ENCODE measurements around the gene KDM1B. TPM values are rescaled to one million over a fixed set of nuclear protein-coding genes. Genes with fewer than 3 reads are reported as not detected.
A peak's percentile ranks its signal among the peaks of the same experiment; 100 is the strongest.

KDM1B gene
- total and polyA plus RNA-seq, 2 of the 8 experiments (the other 6 are each of a cell fraction or from before 2014, with no cell fraction given): 3.7 to 7.5 TPM

GRCh38 chr6:18178960-18179615 lies 23.9 kb downstream of the KDM1B start:
- Histone ChIP-seq H2BK5ac (ENCODE audit: low read depth, low read length) (no peak overlapping the region), H3K79me2 (ENCODE audit: control insufficient read depth in 1 of 2, insufficient read depth in 2 of 2, low read length in 2 of 2) (no peaks in the 10 kb centered on the region; a peak in 1 of 4 replicates), H3K79me1 (ENCODE audit: low read depth, low read length) (no peaks in the 10 kb centered on the region), H3K56ac (replicated peaks; ENCODE audit: insufficient read length, low read depth, low read length) (no peak overlapping the region), H2AK5ac (ENCODE audit: low read depth, low read length) (no peak overlapping the region), H2BK12ac (ENCODE audit: low read depth, low read length) (no peak overlapping the region), H3K4me3 (ENCODE audit: extremely low read depth in 1 of 4, insufficient read depth in 2 of 4, low read depth in 3 of 4, low read length in 4 of 4) (no peak overlapping the region), H3K9me3 (ENCODE audit: insufficient read depth in 2 of 2, low read depth in 1 of 2, low read length in 1 of 2) (no peaks in the 10 kb centered on the region), H2BK15ac (ENCODE audit: low read length) (no peak overlapping the region), H3K27ac (ENCODE audit: low read depth, low read length) (no peak overlapping the region), H4K91ac (replicated peaks; ENCODE audit: insufficient read length, low read length) (no peak overlapping the region), H2BK120ac (replicated peaks; ENCODE audit: low read depth, low read length) (no peak overlapping the region), H3K18ac (ENCODE audit: extremely low read depth, low read length) (no peak overlapping the region), H3K27me3 (replicated peaks in 1 of 4; ENCODE audit: control insufficient read depth in 3 of 4, extremely low read depth in 1 of 4, insufficient read depth in 3 of 4, low read length in 3 of 4) (no peaks in the 10 kb centered on the region), H2AFZ (ENCODE audit: low read length) (no peak overlapping the region), H3K4me2 (ENCODE audit: insufficient read depth in 1 of 2, low read depth in 2 of 2, low read length in 2 of 2) (no peak overlapping the region), H3K9ac (replicated peaks in 1 of 4; ENCODE audit: extremely low read depth in 1 of 4, low read depth in 3 of 4, low read length in 3 of 4) (no peak overlapping the region), H2BK20ac (ENCODE audit: low read length) (no peak overlapping the region), H3K14ac (ENCODE audit: insufficient read length) (no peak overlapping the region), H3K36me3 (ENCODE audit: control insufficient read depth in 2 of 4, insufficient read depth in 4 of 4, low read length in 3 of 4) (no peaks in the 10 kb centered on the region), H3K4ac (replicated peaks; ENCODE audit: insufficient read length, low read depth, low read length) (no peak overlapping the region), H3K23me2 (ENCODE audit: low read depth, low read length) (no peaks in the 10 kb centered on the region), H4K8ac (ENCODE audit: extremely low read depth, insufficient read depth, low read length) (no peak overlapping the region), H4K5ac (ENCODE audit: insufficient read length, low read depth, low read length) (no peak overlapping the region), H3K23ac (ENCODE audit: insufficient read length) (no peak overlapping the region), H4K20me1 (replicated peaks in 1 of 2; ENCODE audit: control insufficient read depth in 1 of 2, insufficient read depth in 2 of 2, low read length in 2 of 2) (no peaks in the 10 kb centered on the region), H3K4me1 (replicated peaks in 1 of 4; ENCODE audit: control insufficient read depth in 3 of 4, insufficient read depth in 4 of 4, low read length in 3 of 4) (0 out of 7 replicates have a peak, but pooled peaks cover 0 to 2% (median 0%) of the 10 kb centered on the region in 4 experiments)
- POLR2A ChIA-PET (ENCODE audit: partially characterized antibody): no interaction called here
- FAIRE-seq (no peak), DNase-seq (ENCODE audit: low read depth in 1 of 2, low spot score in 2 of 2) (no peak)
- WGBS, 2 experiments (ENCODE audit: extremely low coverage in 1 of 2, insufficient coverage in 1 of 2, insufficient read length in 1 of 2, insufficient replicate concordance in 2 of 2, low coverage in 1 of 2, low lambda C conversion rate in 2 of 2, missing lambda C conversion rate in 1 of 2): 92% methylated on average over 3 of the region's 3 CpGs; no CpG with 5 or more reads in 1 of the 2 experiments
- CTCF ChIA-PET (ENCODE audit: partially characterized antibody): no interaction called here
- TF ChIP-seq PHF8 (conservative IDR thresholded peaks at IDR 0.05; ENCODE audit: low read depth, low read length) (no peak), FOSL1 (IDR thresholded peaks at IDR 0.05; ENCODE audit: insufficient read depth, low read depth, low read length) (no peak), MAFK (IDR thresholded peaks at IDR 0.05; ENCODE audit: low read depth, low read length) (peak; percentile 30; the same call in 1 of the 2 replicates)
